ENCODE results near the gene RFX3.

Gene RFX3

GRCh38 chr9:3331801-3332200, 194.0 kb downstream of the RFX3 start:
- no peaks in the 10 kb centered on the region for H3K4me1 ChIP-seq (ENCODE audit: low read depth, poor library complexity, severe bottlenecking)

GRCh38 chr9:3330792-3331420, 194.9 kb downstream of the RFX3 start:
- no peaks in the 10 kb centered on the region for H3K36me3 ChIP-seq (ENCODE audit: insufficient read depth)
- H3K79me2 ChIP-seq (ENCODE audit: insufficient read depth, low read depth), result no peaks in the 10 kb centered on the region
- no peak overlapping the region for H3K27ac ChIP-seq
- H3K4me2 ChIP-seq, result no peak overlapping the region
- no peaks in the 10 kb centered on the region for H3K27me3 ChIP-seq (ENCODE audit: insufficient read depth, low read depth)
- H3K4me1 ChIP-seq (ENCODE audit: low read depth, poor library complexity, severe bottlenecking), result no peaks in the 10 kb centered on the region
- no peak for TF ChIP-seq CTCF (conservative IDR thresholded peaks at IDR 0.05; ENCODE audit: low read depth, low read length)
- no peak overlapping the region for H3K9ac ChIP-seq
- H3K4me3 ChIP-seq (IDR thresholded peaks at IDR 0.05; ENCODE audit: insufficient read depth, low read depth, low read length), result no peak overlapping the region
- no peaks in the 10 kb centered on the region for H4K20me1 ChIP-seq (ENCODE audit: insufficient read depth)
- no peak overlapping the region for H2AFZ ChIP-seq (ENCODE audit: low read depth)

More at GRCh38 chr9:3331801-3332200, 194.0 kb downstream of the RFX3 start:
- H2AFZ ChIP-seq (ENCODE audit: low read depth), result no peak overlapping the region
- H3K27me3 ChIP-seq (ENCODE audit: insufficient read depth, low read depth), result no peaks in the 10 kb centered on the region
- no peak overlapping the region for H3K4me2 ChIP-seq
- no peak overlapping the region for H3K9ac ChIP-seq
- no peaks in the 10 kb centered on the region for H4K20me1 ChIP-seq (ENCODE audit: insufficient read depth)
- H3K36me3 ChIP-seq (ENCODE audit: insufficient read depth), result no peaks in the 10 kb centered on the region
- H3K27ac ChIP-seq, result no peak overlapping the region
- no peaks in the 10 kb centered on the region for H3K79me2 ChIP-seq (ENCODE audit: insufficient read depth, low read depth)
- no peak for TF ChIP-seq CTCF (conservative IDR thresholded peaks at IDR 0.05; ENCODE audit: low read depth, low read length)
- no peak overlapping the region for H3K4me3 ChIP-seq (IDR thresholded peaks at IDR 0.05; ENCODE audit: insufficient read depth, low read depth, low read length)

- Histone ChIP-seq H3K27ac (no peak overlapping the region), H2AFZ (ENCODE audit: low read depth) (no peak overlapping the region), H3K36me3 (ENCODE audit: insufficient read depth) (no peaks in the 10 kb centered on the region), H3K9ac (no peak overlapping the region), H4K20me1 (ENCODE audit: insufficient read depth) (no peaks in the 10 kb centered on the region), H3K79me2 (ENCODE audit: insufficient read depth, low read depth) (no peaks in the 10 kb centered on the region), H3K4me2 (no peak overlapping the region), H3K4me1 (ENCODE audit: low read depth, poor library complexity, severe bottlenecking) (no peaks in the 10 kb centered on the region), H3K4me3 (IDR thresholded peaks at IDR 0.05; ENCODE audit: insufficient read depth, low read depth, low read length) (no peak overlapping the region), H3K27me3 (ENCODE audit: insufficient read depth, low read depth) (no peaks in the 10 kb centered on the region)
- no peak for TF ChIP-seq CTCF (conservative IDR thresholded peaks at IDR 0.05; ENCODE audit: low read depth, low read length)
Measured at GRCh38 chr9:3329361-3329760, 196.4 kb downstream of the RFX3 start.

- Histone ChIP-seq H3K9ac (no peak overlapping the region), H3K4me2 (no peak overlapping the region), H3K27ac (no peak overlapping the region), H3K36me3 (ENCODE audit: insufficient read depth) (no peaks in the 10 kb centered on the region), H3K79me2 (ENCODE audit: insufficient read depth, low read depth) (no peaks in the 10 kb centered on the region), H3K4me3 (IDR thresholded peaks at IDR 0.05; ENCODE audit: insufficient read depth, low read depth, low read length) (no peak overlapping the region), H4K20me1 (ENCODE audit: insufficient read depth) (no peaks in the 10 kb centered on the region), H2AFZ (ENCODE audit: low read depth) (no peak overlapping the region), H3K27me3 (ENCODE audit: insufficient read depth, low read depth) (no peaks in the 10 kb centered on the region), H3K4me1 (ENCODE audit: low read depth, poor library complexity, severe bottlenecking) (no peaks in the 10 kb centered on the region)
- TF ChIP-seq CTCF (conservative IDR thresholded peaks at IDR 0.05; ENCODE audit: low read depth, low read length), result no peak
Measured at GRCh38 chr9:3323714-3324113, 202.1 kb downstream of the RFX3 start.

All from KMS-11 (cell line).